A204.1 (cell line): ENCODE results near the gene ATG16L1.

Source experiments
- FAIRE-seq: peaks from 2 replicates; lab custom pipeline; 2012; peaks lifted over from hg19 to GRCh38; lab: Jason Lieb, UNC

Gene ATG16L1

GRCh38 chr2:233251306-233252116 is at the start of gene ATG16L1:
Gene ATG16L1, plus strand, starts transcription at chr2:233251673. Its CDS starts 155 bp downstream, at chr2:233251828.
- FAIRE-seq, result peak; percentile 90

GRCh38 chr2:233202531-233202944 is 48.9 kb upstream of the ATG16L1 start:
- no peak for FAIRE-seq

GRCh38 chr2:233203060-233203459 is 48.4 kb upstream of the ATG16L1 start:
- FAIRE-seq, result no peak

- no peak for FAIRE-seq
Measured at GRCh38 chr2:233204286-233204936, 47.1 kb upstream of the ATG16L1 start.

- no peak for FAIRE-seq
Measured at GRCh38 chr2:233208382-233209116, 42.9 kb upstream of the ATG16L1 start.

- no peak for FAIRE-seq
Measured at GRCh38 chr2:233209117-233209532, 42.3 kb upstream of the ATG16L1 start.

- no peak for FAIRE-seq
Measured at GRCh38 chr2:233209533-233210171, 41.8 kb upstream of the ATG16L1 start.

GRCh38 chr2:233210281-233210680 is 41.2 kb upstream of the ATG16L1 start:
- FAIRE-seq, result no peak

- no peak for FAIRE-seq
Measured at GRCh38 chr2:233210843-233211547, 40.5 kb upstream of the ATG16L1 start.

- FAIRE-seq, result no peak
Measured at GRCh38 chr2:233211548-233211895, 40.0 kb upstream of the ATG16L1 start.

GRCh38 chr2:233213011-233213410 is 38.5 kb upstream of the ATG16L1 start:
- no peak for FAIRE-seq

- no peak for FAIRE-seq
Measured at GRCh38 chr2:233213975-233214374, 37.5 kb upstream of the ATG16L1 start.

- FAIRE-seq, result no peak
Measured at GRCh38 chr2:233217892-233218377, 33.5 kb upstream of the ATG16L1 start.

GRCh38 chr2:233218836-233219235 is 32.6 kb upstream of the ATG16L1 start:
- FAIRE-seq, result no peak

GRCh38 chr2:233219848-233220247 is 31.6 kb upstream of the ATG16L1 start:
- FAIRE-seq, result no peak

- FAIRE-seq, result no peak
Measured at GRCh38 chr2:233221378-233222063, 30.0 kb upstream of the ATG16L1 start.

- no peak for FAIRE-seq
Measured at GRCh38 chr2:233223059-233223894, 28.2 kb upstream of the ATG16L1 start.

- no peak for FAIRE-seq
Measured at GRCh38 chr2:233225230-233226068, 26.0 kb upstream of the ATG16L1 start.

- FAIRE-seq, result no peak
Measured at GRCh38 chr2:233226511-233227031, 24.9 kb upstream of the ATG16L1 start.
